Stimulated activated CD8-positive, alpha-beta memory T cell treated with anti-CD3 and anti-CD28 coated beads, Interleukin-12 subunit alpha, Interleukin-12 subunit beta, amount 100 ng/mL, for 24 hours (primary cell): ENCODE measurements around the gene SH3RF2.

Experiments used
- DNase-seq: peaks from one replicate; pipeline ENCODE4 v3.0.0-alpha.2; 2020; ENCODE audit errors: extremely low read depth

SH3RF2 gene

DNA sequence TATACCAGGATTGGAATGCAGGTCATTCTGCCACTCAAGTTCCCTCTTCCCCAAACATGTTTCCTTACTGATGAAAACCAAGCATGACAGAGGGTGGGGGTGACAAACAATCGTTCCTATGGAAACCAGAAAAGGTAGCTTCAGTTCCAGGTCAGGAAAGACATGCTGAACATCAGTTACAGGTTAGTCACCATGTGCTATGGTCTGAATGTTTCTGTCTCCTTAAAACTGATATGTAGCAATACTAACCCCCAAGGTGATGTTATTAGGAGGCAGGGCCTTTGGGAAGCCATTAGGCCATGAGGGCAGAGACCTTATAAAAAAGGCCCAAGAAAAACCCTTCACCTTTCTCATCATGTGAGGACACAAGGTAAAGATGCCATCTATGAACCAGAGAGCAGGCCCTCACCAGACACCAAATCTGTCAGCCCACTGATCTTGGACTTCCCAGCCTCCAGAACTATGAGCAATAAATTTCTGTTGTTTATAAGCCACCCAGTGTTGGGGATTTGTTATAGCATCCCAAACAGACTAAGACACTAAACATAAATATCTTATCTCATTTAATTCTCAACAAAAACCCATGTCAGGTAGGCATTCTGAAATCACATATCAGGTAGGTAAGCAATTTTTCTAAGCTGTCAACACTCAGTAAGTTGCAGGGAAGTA is 15.7 kb upstream of the SH3RF2 start:
- no peak for DNase-seq

GRCh38 chr5:145921211-145921610 is 15.2 kb upstream of the SH3RF2 start:
- DNase-seq: no peak

DNA sequence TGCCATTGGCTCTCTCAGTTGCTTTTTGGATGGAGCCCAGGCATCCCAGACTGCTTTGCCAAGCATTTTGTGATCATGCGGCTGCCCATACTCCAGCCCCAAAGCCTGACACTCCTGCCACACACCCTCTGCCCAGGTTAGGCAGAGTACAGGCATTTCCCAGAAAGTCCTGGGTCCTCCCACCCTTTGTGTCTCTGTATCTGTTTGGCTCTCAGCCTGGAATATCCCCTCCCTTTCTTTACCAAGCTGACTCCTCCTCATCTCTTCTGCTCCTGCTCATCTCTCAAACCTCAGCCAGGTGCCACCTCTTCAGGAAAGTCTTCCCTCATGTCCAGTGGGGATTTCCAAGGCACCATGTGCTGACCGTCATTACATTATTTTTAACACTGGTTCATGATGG is 14.3 kb upstream of the SH3RF2 start:
- DNase-seq: no peak

DNA sequence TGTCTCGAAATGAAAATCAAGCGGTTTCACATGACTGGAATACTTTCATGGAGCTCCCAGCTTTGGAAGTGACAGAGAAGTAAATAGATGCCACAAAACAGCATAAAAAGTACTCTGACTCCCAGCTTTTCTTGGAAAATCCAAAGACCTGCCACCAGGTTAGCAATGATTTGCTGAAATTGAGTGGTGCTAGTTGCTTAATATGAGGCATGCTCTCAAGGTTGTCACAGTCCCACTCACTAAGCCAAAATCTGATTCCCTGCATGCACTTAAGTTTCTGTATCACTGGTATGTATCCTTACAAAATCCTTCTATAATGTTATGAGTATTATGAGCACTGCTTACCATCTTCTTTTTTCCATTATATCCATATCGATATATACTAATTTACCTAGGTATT is 13.0 kb upstream of the SH3RF2 start:
- DNase-seq: no peak

DNA sequence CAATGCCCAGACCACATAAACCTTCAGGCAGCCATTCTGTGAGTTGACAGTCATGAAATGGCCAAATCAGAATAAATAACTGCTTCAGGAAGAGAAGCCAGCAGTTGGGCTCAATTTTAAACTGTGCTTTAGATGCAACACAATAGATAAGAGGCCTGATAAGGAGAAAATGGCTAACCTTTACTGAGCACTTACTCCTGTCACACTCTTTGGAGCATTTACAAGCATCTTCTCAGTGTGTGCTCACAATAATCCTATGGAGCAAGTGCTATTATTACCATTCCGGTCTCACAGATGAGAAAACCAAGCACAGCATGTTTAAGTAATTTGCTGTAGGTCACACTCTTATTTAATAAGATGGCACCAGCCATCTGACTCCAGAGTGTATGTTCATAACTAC is 11.5 kb upstream of the SH3RF2 start:
- no peak for DNase-seq

GRCh38 chr5:145925353-145925752 is 11.0 kb upstream of the SH3RF2 start:
- no peak for DNase-seq

DNA sequence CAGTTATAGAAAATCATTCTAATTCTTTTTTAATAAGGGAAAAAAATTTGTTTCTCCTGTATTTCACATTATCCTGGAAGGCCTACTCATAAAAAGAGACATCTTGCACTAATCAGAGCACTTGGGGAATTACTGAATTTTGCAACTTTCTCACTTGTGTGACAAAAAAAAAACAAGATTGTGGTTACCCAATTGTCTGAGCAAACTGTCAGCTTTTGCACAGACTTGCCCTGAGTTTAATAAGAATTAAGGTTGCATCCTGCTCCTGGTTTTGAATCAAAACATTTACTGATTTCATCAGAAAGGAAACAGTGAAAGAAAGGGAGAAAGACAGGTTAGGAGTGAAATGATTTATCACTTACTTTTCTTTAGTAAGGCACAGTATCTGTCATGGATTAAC is 10.6 kb upstream of the SH3RF2 start:
- no peak for DNase-seq

GRCh38 chr5:145931718-145932117 is 4.7 kb upstream of the SH3RF2 start:
- DNase-seq: no peak

DNA sequence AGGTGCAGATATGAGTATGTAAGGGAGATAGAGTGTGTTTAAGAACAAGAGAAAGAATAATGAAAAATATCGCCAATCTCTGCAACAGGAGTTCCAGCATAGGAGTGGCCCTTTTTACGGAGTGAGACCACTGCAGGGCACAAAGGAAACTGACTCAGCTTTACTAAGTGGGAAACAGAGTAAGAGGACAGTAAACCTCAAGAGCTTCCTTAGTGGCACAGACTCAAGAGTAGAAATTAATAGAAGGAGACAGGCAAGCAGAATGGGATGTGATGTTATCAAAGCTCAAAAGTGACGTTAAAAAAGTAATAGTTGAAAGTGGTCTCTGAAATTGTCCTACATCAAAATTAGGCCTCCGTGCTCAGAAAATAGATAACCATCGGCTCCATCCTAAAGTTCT is 2.1 kb upstream of the SH3RF2 start:
- no peak for DNase-seq

DNA sequence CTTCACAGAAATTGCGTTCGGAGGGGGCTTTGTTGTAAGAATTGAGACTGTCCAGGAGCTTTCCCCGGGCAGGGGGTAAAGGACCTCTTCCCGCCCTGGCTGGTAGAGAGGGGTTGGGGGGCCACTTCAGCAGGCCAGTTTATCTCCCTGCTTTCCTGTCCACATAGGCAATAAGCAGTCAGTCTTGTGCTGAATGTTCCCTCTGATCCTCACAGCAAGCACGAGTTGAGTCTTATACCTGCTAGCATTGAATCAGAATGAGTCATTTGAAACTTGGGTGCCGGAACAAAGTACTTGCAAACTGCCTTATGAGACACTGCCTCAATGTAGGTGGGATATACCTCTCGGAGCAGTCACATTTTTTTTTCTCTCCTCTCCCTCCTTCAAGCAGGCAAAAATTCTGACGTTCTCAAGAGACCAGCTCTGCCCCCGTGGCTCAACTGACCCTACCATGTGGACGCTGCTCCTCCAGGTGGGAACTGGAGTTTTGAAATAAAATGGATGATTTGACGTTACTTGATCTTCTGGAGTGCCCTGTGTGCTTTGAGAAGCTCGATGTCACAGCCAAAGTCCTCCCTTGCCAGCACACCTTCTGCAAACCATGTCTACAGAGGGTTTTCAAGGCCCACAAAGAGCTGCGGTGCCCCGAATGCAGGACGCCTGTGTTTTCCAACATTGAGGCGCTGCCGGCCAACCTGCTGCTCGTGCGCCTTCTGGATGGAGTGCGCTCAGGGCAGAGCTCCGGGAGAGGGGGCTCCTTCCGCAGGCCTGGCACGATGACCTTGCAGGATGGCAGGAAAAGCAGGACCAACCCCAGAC is 1.3 kb downstream of the SH3RF2 start:
- DNase-seq: no peak

DNA sequence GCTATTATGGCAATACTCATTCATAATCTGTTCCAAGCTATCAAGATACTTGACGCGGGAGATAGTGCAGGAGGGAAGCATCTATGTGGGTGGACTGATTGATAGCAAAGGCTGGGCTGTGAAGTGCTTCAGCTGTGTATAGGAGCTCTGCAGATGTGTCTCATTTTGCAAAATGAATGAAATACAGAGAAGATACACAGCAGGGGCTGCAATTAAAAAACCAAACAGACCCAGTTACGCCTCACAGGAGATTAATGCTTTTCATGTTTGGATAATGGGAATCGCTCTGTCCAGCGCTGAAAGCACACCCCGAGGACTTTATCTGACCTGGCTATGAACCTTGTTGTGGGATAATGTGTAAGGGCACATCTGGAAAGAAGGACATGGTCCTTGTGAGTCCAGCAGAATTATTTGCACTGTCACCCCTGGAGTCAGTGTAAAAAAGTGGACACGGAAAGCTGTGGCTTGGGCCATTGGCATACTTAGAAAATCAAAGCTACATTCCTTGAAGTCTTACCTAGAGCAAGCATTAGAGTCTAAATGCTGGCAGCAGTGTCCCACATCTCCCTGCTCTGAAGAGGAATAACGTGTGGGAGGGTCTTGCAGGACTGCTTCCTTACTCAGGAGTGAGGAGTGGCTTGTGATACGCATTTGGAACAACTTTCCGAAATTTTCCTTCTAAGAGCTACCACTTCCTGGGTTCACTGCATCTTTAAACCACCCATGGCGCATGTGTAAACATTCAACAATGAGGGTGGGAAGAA is 2.6 kb downstream of the SH3RF2 start:
- DNase-seq: no peak

GRCh38 chr5:145939540-145940065 is 3.2 kb downstream of the SH3RF2 start:
- DNase-seq: no peak

GRCh38 chr5:145941096-145941447 is 4.7 kb downstream of the SH3RF2 start:
- no peak for DNase-seq

- DNase-seq: no peak
Observed at GRCh38 chr5:145941448-145942130, 5.2 kb downstream of the SH3RF2 start.

DNA sequence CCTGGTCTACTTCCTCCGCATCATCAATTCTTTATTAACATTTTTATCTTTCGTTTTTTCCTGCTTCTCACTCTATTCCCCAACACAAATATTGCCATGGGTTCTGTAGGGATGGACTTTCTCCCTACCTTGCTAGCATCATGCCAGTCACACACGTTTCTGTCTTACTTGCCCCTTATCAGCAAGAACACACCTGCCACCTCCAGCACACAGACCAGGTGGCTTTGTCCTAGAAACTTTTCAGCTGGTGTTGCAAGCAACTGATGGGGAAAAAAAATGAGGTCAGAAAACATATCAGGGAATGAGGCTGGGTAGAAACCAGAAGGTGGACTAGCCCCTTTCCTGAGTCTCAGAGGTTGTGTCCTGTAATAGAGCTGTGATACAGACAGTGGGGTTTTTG is 5.8 kb downstream of the SH3RF2 start:
- DNase-seq: no peak

- DNase-seq: no peak
Observed at GRCh38 chr5:145942749-145943148, 6.4 kb downstream of the SH3RF2 start.

GRCh38 chr5:145943674-145944121 is 7.3 kb downstream of the SH3RF2 start:
- no peak for DNase-seq

GRCh38 chr5:145944328-145944727 is 8.0 kb downstream of the SH3RF2 start:
- no peak for DNase-seq

DNA sequence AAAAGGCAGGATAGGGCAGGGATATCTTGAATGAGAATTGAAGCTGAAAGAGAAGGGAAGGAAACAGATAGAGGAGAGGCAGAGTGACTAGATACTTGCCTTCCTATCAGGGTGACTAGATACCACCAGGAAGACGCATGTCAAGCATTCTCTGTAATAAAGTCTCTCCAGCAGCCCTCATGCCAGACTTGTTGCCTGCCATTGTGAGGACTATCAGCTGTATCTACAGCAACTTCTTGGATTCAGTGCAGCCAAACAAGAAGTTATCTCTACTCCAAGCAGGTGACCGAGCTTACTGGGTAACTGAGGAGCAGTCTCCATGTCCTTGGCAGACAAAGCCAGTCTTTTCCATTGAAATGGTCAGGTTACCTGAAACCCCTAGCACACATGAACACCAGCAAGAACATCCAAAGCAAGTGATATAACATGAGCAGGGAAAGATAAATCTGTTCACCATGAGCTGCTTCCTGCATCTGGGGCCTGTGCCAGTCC is 9.3 kb downstream of the SH3RF2 start:
- no peak for DNase-seq

GRCh38 chr5:145946112-145946861 is 9.9 kb downstream of the SH3RF2 start:
- DNase-seq: no peak

GRCh38 chr5:145947581-145947980 is 11.2 kb downstream of the SH3RF2 start:
- no peak for DNase-seq
